A673 (cell line): ENCODE measurements around the gene SBK2.

Experiments used
- CTCF ChIP-seq: fragments of 300-800, 200-600 bp; sonication (generic); conservative IDR thresholded peaks from 2 replicates; pipeline ENCODE4 v1.5.1; 2017; ENCODE audit warnings: low read depth, mild to moderate bottlenecking, antibody characterized with exemption, low read length, moderate library complexity, mixed read lengths
- EZH2 ChIP-seq: fragments of 200-600 bp; sonication (generic); IDR thresholded peaks from 2 replicates; pipeline ENCODE4 v1.6.1; 2017; ENCODE audit warnings: borderline replicate concordance, low read depth, mild to moderate bottlenecking, mixed read lengths, antibody characterized with exemption, low read length; ENCODE audit not compliant: poor library complexity, severe bottlenecking

- TF ChIP-seq CTCF (no peak), EZH2 (no peak)
Observed at GRCh38 chr19:55503157-55503501, 33.8 kb downstream of the SBK2 start.
